Kidney capillary endothelial cell (primary cell): Measurements from ENCODE around the gene PRKACB.
A peak's percentile ranks its signal among the peaks of the same experiment; 100 is the strongest.
"Not testable (repeated sequence)": the region's sequence is repeated elsewhere in the genome, so short reads cannot be mapped to it uniquely, and the experiment has no call there.

Experiments
- DNase-seq: peaks from one replicate; pipeline ENCODE4 v3.0.0-alpha.2; 2018; ENCODE audit warnings: low spot score

Gene PRKACB

GRCh38 chr1:84223751-84224432 lies 79.8 kb downstream of the PRKACB start:
- DNase-seq: no peak

- DNase-seq: no peak
Measured at GRCh38 chr1:84224905-84225304, 80.8 kb downstream of the PRKACB start.

GRCh38 chr1:84225646-84226045 lies 81.6 kb downstream of the PRKACB start:
- no peak for DNase-seq

GRCh38 chr1:84232676-84233075 lies 88.6 kb downstream of the PRKACB start:
- not testable (repeated sequence) for DNase-seq

- no peak for DNase-seq
Measured at GRCh38 chr1:84236256-84236655, 92.2 kb downstream of the PRKACB start.

GRCh38 chr1:84242641-84243040 lies 98.6 kb downstream of the PRKACB start:
- DNase-seq: no peak

- DNase-seq: peak; percentile 21
Measured at GRCh38 chr1:84245563-84245962, 101.5 kb downstream of the PRKACB start.

- DNase-seq: no peak
Measured at GRCh38 chr1:84246213-84246612, 102.1 kb downstream of the PRKACB start.

GRCh38 chr1:84247425-84248220 lies 103.6 kb downstream of the PRKACB start:
- no peak for DNase-seq

GRCh38 chr1:84250668-84251067 lies 106.6 kb downstream of the PRKACB start:
- DNase-seq: no peak

GRCh38 chr1:84253036-84253435 lies 109.0 kb downstream of the PRKACB start:
- DNase-seq: no peak

GRCh38 chr1:84253891-84254290 lies 109.8 kb downstream of the PRKACB start:
- DNase-seq: peak; percentile 56

GRCh38 chr1:84254703-84255238 lies 110.7 kb downstream of the PRKACB start:
- no peak for DNase-seq

GRCh38 chr1:84255582-84255981 lies 111.5 kb downstream of the PRKACB start:
- no peak for DNase-seq

- DNase-seq: no peak
Measured at GRCh38 chr1:84257617-84258016, 113.5 kb downstream of the PRKACB start.

- DNase-seq: no peak
Measured at GRCh38 chr1:84259376-84259775, 115.3 kb downstream of the PRKACB start.

GRCh38 chr1:84259989-84260388 lies 115.9 kb downstream of the PRKACB start:
- no peak for DNase-seq

GRCh38 chr1:84260852-84261518 lies 116.9 kb downstream of the PRKACB start:
- DNase-seq: no peak

GRCh38 chr1:84264961-84265360 lies 120.9 kb downstream of the PRKACB start:
- no peak for DNase-seq

GRCh38 chr1:84265867-84266266 lies 121.8 kb downstream of the PRKACB start:
- DNase-seq: no peak

GRCh38 chr1:84266748-84267147 lies 122.7 kb downstream of the PRKACB start:
- no peak for DNase-seq

- DNase-seq: no peak
Measured at GRCh38 chr1:84267476-84267875, 123.4 kb downstream of the PRKACB start.

- DNase-seq: no peak
Measured at GRCh38 chr1:84268346-84268745, 124.3 kb downstream of the PRKACB start.
